Neural progenitor cell (in vitro differentiated cells): ENCODE measurements around the gene NXPH3. TPM values are rescaled to one million over a fixed set of nuclear protein-coding genes. Genes with fewer than 3 reads are reported as not detected.
"Not testable (repeated sequence)": the region's sequence is repeated elsewhere in the genome, so short reads cannot be mapped to it uniquely, and the experiment has no call there.

ENCODE experiments used
- DNase-seq: peaks from one replicate; pipeline ENCODE4 v3.0.0-alpha.2; 2016; ENCODE audit warnings: low spot score
- H2AFZ ChIP-seq: fragments of 200-600 bp; sonication (generic); replicated peaks from 2 replicates; pipeline ENCODE4 v1.6.1; 2016; ENCODE audit warnings: antibody characterized with exemption
- H3F3A ChIP-seq: fragments of 200-600 bp; sonication (generic); 2 replicates; pipeline ENCODE4 v1.6.1; 2016; ENCODE audit warnings: antibody characterized with exemption, low read depth
- H3K27ac ChIP-seq: fragments of 200-600 bp; sonication (generic); 2 replicates; pipeline ENCODE4 v1.5.1; 2016; ENCODE audit warnings: mild to moderate bottlenecking
- H3K27me3 ChIP-seq: fragments of 200-600 bp; sonication (generic); 2 replicates; pipeline ENCODE4 v1.6.1; 2016; ENCODE audit warnings: mild to moderate bottlenecking, moderate library complexity
- H3K36me3 ChIP-seq: fragments of 200-600 bp; sonication (generic); 2 replicates; pipeline ENCODE4 v1.5.1; 2016
- H3K4me1 ChIP-seq: fragments of 200-600 bp; sonication (generic); 2 replicates; pipeline ENCODE4 v1.6.1; 2016; ENCODE audit warnings: mixed run types
- H3K4me2 ChIP-seq: fragments of 200-600 bp; sonication (generic); 2 replicates; pipeline ENCODE4 v1.6.1; 2016
- H3K4me3 ChIP-seq: fragments of 200-600 bp; sonication (generic); 2 replicates; pipeline ENCODE4 v1.5.1; 2016
- H3K79me2 ChIP-seq: fragments of 200-600 bp; sonication (generic); 2 replicates; pipeline ENCODE4 v1.6.1; 2016; ENCODE audit warnings: low read depth
- H3K9ac ChIP-seq: fragments of 200-600 bp; sonication (generic); 2 replicates; pipeline ENCODE4 v1.6.1; 2016
- H3K9me3 ChIP-seq: fragments of 200-600 bp; sonication (generic); 2 replicates; pipeline ENCODE4 v1.5.1; 2016; ENCODE audit warnings: low read depth
- H4K20me1 ChIP-seq: fragments of 200-600 bp; sonication (generic); 2 replicates; pipeline ENCODE4 v1.6.1; 2016; ENCODE audit warnings: low read depth
- H3K27ac Mint-ChIP-seq: 3 replicates; pipeline ENCODE4 v1.8.0; 2021; ENCODE audit warnings: mixed read lengths
- H3K27me3 Mint-ChIP-seq: 2 replicates; pipeline ENCODE4 v1.8.0; 2022; ENCODE audit warnings: low read depth, mild to moderate bottlenecking, inconsistent platforms, moderate library complexity, mixed read lengths; ENCODE audit not compliant: insufficient read depth
- H3K36me3 Mint-ChIP-seq: 3 replicates; pipeline ENCODE4 v1.8.0; 2021; ENCODE audit warnings: mixed read lengths
- H3K4me1 Mint-ChIP-seq: 3 replicates; pipeline ENCODE4 v1.8.0; 2021; ENCODE audit warnings: mixed read lengths
- H3K4me3 Mint-ChIP-seq: 3 replicates; pipeline ENCODE4 v1.8.0; 2021; ENCODE audit warnings: mild to moderate bottlenecking, moderate library complexity, mixed read lengths
- H3K9me3 Mint-ChIP-seq: 3 replicates; pipeline ENCODE4 v1.8.0; 2020; ENCODE audit warnings: mixed read lengths
- CTCF ChIP-seq: fragments of 200-600 bp; sonication (generic); IDR thresholded peaks from 2 replicates; pipeline ENCODE4 v1.5.1; 2017; ENCODE audit warnings: antibody characterized with exemption, mild to moderate bottlenecking
- EZH2 ChIP-seq: fragments of 200-600 bp; sonication (generic); IDR thresholded peaks from 2 replicates; pipeline ENCODE4 v1.6.1; 2017; ENCODE audit warnings: antibody characterized with exemption, mild to moderate bottlenecking, moderate library complexity
- EZH2phosphoT487 ChIP-seq: fragments of 200-600 bp; sonication (generic); IDR thresholded peaks from 2 replicates; pipeline ENCODE4 v1.6.1; 2017; ENCODE audit warnings: antibody characterized with exemption
- total RNA-seq: library from RNA; depleted of rRNA; stranded (reverse); fragments of >200 nt; gene quantifications from 2 replicates; pipeline ENCODE4 v1.2.3, GENCODE V29; 2015; ENCODE audit warnings: low replicate concordance

NXPH3 gene
- total RNA-seq, 1 donor from 2014 or later, result 3.6 TPM

GRCh38 chr17:49549691-49550678 is 25.7 kb upstream of the NXPH3 start:
- H3K9ac ChIP-seq, result no peak overlapping the region
- no peak overlapping the region for H3K4me3 ChIP-seq
- H3K27ac ChIP-seq, result no peak overlapping the region
- peaks cover 22% of the 10 kb centered on the region for H3K27me3 Mint-ChIP-seq
- no peaks in the 10 kb centered on the region for H3K27me3 ChIP-seq
- peaks cover 8% of the 10 kb centered on the region for H3K4me1 Mint-ChIP-seq
- no peaks in the 10 kb centered on the region for H3K9me3 Mint-ChIP-seq
- peaks cover 33% of the 10 kb centered on the region for H3K4me1 ChIP-seq
- peaks cover 13% of the 10 kb centered on the region for H3F3A ChIP-seq
- H3K36me3 Mint-ChIP-seq, result no peaks in the 10 kb centered on the region
- no peaks in the 10 kb centered on the region for H3K9me3 ChIP-seq
- H3K79me2 ChIP-seq, result no peaks in the 10 kb centered on the region
- no peak overlapping the region for H3K4me2 ChIP-seq
- H2AFZ ChIP-seq, result no peak overlapping the region
- H3K4me3 Mint-ChIP-seq, result no peak overlapping the region
- no peak for DNase-seq
- H4K20me1 ChIP-seq, result no peaks in the 10 kb centered on the region
- no peak for TF ChIP-seq EZH2phosphoT487
- no peak for TF ChIP-seq CTCF
- TF ChIP-seq EZH2, result no peak
- no peaks in the 10 kb centered on the region for H3K36me3 ChIP-seq
- no peak overlapping the region for H3K27ac Mint-ChIP-seq

GRCh38 chr17:49550764-49551163 is 24.9 kb upstream of the NXPH3 start:
- H3K36me3 ChIP-seq, H3K4me1 Mint-ChIP-seq, H4K20me1 ChIP-seq, H3K9ac ChIP-seq, H3K4me3 Mint-ChIP-seq, H3K4me2 ChIP-seq, H3K27ac Mint-ChIP-seq, H3K36me3 Mint-ChIP-seq, H2AFZ ChIP-seq, H3K27ac ChIP-seq, H3K27me3 ChIP-seq, H3K4me3 ChIP-seq, DNase-seq, H3K9me3 ChIP-seq, H3K79me2 ChIP-seq, H3K9me3 Mint-ChIP-seq: not testable (repeated sequence)
- Histone ChIP-seq H3F3A (peaks cover 13% of the 10 kb centered on the region), H3K4me1 (peaks cover 26% of the 10 kb centered on the region)
- peaks cover 20% of the 10 kb centered on the region for H3K27me3 Mint-ChIP-seq

GRCh38 chr17:49551221-49552069 is 24.2 kb upstream of the NXPH3 start:
- Mint-ChIP-seq H3K27me3 (peaks cover 20% of the 10 kb centered on the region), H3K9me3 (no peaks in the 10 kb centered on the region), H3K4me1 (peaks cover 8% of the 10 kb centered on the region), H3K4me3 (no peak overlapping the region), H3K27ac (no peak overlapping the region), H3K36me3 (no peaks in the 10 kb centered on the region)
- Histone ChIP-seq H3F3A (peaks cover 13% of the 10 kb centered on the region), H4K20me1 (no peaks in the 10 kb centered on the region), H3K79me2 (no peaks in the 10 kb centered on the region), H3K36me3 (no peaks in the 10 kb centered on the region), H3K4me3 (no peak overlapping the region), H3K9me3 (no peaks in the 10 kb centered on the region), H3K4me1 (peaks cover 24% of the 10 kb centered on the region), H3K27me3 (peaks cover 3% of the 10 kb centered on the region), H3K4me2 (no peak overlapping the region), H3K27ac (no peak overlapping the region), H2AFZ (no peak overlapping the region), H3K9ac (no peak overlapping the region)
- TF ChIP-seq EZH2phosphoT487 (no peak), EZH2 (no peak), CTCF (no peak)
- no peak for DNase-seq
